Measurements from ENCODE around the gene SYTL2. TPM values are rescaled to one million over a fixed set of nuclear protein-coding genes. Genes with fewer than 3 reads are reported as not detected.
"Not testable (repeated sequence)": the region's sequence is repeated elsewhere in the genome, so short reads cannot be mapped to it uniquely, and the experiment has no call there.

Gene SYTL2
- total RNA-seq, 2 donors from 2014 or later = 168 to 170 TPM

DNA sequence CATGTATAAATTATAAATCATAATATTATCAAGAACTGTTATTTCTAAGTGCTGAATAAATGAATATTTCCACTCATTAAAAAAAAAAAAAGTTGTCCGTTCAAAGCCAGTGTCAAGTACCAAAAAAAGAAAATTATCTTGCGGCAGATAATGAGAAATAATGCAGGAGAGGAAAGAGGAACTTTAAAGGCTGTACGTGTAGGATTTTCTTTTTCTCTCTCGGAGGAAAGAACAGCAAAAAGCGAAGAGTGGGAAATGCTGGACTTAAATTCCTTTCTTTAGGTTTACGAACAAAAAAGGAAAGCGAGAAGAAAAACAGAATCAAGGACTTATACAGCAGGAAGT, 43.2 kb upstream of the SYTL2 start:
- H3K36me3 ChIP-seq = no peaks in the 10 kb centered on the region
- intact Hi-C loops (cut with DNase I) = loop anchor here (10.0 kb wide), 3 partner anchors 159 to 441 kb away; no protein-coding TSS in a partner anchor

DNA sequence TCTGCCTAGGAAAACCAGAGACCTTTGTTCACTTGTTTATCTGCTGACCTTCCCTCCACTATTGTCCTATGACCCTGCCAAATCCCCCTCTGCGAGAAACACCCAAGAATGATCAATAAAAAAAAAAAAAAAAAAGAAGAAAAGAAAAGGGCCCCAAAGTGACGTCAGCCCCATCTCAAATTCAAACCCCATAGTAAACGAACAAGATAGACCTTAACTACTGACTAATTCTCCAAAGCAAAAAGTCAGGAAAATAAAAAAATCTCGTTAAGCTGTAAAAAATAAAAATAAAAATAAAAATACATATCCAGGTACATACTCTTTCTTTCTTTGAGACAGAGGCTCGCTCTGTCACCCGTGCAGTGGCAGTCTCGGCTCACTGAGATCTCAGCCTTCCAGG, 42.6 kb upstream of the SYTL2 start:
- H3K27me3 ChIP-seq; H3K4me3 ChIP-seq; H3K36me3 ChIP-seq; H3K27ac ChIP-seq; DNase-seq; H3K9me3 ChIP-seq; H3K9ac ChIP-seq (ENCODE audit: low read depth in 2 of 2, low read length in 2 of 2); H3K4me1 ChIP-seq: not testable (repeated sequence)
- intact Hi-C loops (cut with DNase I) = loop anchor here (10.0 kb wide), 3 partner anchors 159 to 441 kb away; no protein-coding TSS in a partner anchor

More for the DNA sequence above, 43.2 kb upstream of the SYTL2 start:
- Histone ChIP-seq H3K27ac (peak overlapping the region; percentile 71), H3K27me3 (no peaks in the 10 kb centered on the region), H3K9me3 (no peaks in the 10 kb centered on the region), H3K4me1 (no peaks in the 10 kb centered on the region), H3K4me3 (peak overlapping the region; percentile 44), H3K9ac (ENCODE audit: low read depth in 2 of 2, low read length in 2 of 2) (peak overlapping the region; percentile 56 to 80)
- TF ChIP-seq, protein P1, sequence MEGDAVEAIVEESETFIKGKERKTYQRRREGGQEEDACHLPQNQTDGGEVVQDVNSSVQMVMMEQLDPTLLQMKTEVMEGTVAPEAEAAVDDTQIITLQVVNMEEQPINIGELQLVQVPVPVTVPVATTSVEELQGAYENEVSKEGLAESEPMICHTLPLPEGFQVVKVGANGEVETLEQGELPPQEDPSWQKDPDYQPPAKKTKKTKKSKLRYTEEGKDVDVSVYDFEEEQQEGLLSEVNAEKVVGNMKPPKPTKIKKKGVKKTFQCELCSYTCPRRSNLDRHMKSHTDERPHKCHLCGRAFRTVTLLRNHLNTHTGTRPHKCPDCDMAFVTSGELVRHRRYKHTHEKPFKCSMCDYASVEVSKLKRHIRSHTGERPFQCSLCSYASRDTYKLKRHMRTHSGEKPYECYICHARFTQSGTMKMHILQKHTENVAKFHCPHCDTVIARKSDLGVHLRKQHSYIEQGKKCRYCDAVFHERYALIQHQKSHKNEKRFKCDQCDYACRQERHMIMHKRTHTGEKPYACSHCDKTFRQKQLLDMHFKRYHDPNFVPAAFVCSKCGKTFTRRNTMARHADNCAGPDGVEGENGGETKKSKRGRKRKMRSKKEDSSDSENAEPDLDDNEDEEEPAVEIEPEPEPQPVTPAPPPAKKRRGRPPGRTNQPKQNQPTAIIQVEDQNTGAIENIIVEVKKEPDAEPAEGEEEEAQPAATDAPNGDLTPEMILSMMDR (IDR thresholded peaks at IDR 0.05) = no peak
- DNase-seq = no peak

GRCh38 chr11:85852754-85853153, 41.8 kb upstream of the SYTL2 start:
- intact Hi-C loops (cut with DNase I) = loop anchor here (10.0 kb wide), 3 partner anchors 158 to 442 kb away; no protein-coding TSS in a partner anchor
- H3K9me3 ChIP-seq; H3K27ac ChIP-seq; H3K36me3 ChIP-seq; H3K4me1 ChIP-seq; H3K27me3 ChIP-seq; DNase-seq; H3K9ac ChIP-seq (ENCODE audit: low read depth in 2 of 2, low read length in 2 of 2); H3K4me3 ChIP-seq: not testable (repeated sequence)

DNA sequence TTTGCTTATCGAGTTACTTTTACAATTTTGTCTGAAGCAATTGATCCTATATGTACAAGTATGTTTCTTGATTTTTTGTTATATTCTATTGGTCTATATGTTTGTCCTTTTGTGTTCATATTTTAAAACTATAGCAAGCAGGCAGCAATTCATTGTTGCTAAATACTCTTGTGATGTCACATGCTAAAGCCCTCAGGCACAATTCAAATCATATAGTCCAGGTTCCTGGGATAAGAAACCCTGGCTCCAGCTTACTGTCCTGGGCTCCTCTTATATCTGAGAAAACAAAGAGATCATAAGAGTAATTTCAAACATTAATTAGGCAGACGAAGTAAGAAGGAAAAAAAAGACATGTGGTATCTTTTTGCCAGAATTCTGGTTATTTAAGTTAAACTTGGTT, 37.6 kb upstream of the SYTL2 start:
- no peaks in the 10 kb centered on the region for H3K36me3 ChIP-seq
- no peak overlapping the region for H3K9ac ChIP-seq (ENCODE audit: low read depth in 2 of 2, low read length in 2 of 2)
- no peaks in the 10 kb centered on the region for H3K4me1 ChIP-seq
- no peak overlapping the region for H3K4me3 ChIP-seq
- DNase-seq = no peak
- no peaks in the 10 kb centered on the region for H3K27me3 ChIP-seq
- no peak overlapping the region for H3K27ac ChIP-seq
- no peaks in the 10 kb centered on the region for H3K9me3 ChIP-seq
- TF ChIP-seq, protein P1 (IDR thresholded peaks at IDR 0.05) = no peak
- intact Hi-C loops (cut with DNase I) = no loop called here

DNA sequence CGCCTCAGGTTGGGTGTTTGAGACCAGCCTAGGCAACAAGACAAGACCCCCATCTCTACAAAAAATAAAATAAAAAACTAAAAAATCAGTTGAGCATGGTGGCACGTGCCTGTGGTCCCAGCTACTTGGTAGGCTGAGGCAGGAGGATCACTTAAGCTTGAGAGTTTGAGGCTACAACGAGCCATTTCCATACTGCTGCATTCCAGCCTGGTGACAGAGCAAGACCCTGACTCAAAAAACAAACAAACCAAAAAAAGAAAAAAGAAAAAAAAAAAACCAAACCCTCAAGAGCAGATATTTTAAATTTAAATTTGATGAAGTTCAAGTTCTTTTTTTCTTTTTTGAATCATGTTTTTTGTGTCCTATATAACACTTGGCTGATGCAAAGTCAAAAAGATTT, 37.1 kb upstream of the SYTL2 start:
- Histone ChIP-seq H3K4me3 (no peak overlapping the region), H3K4me1 (no peaks in the 10 kb centered on the region), H3K36me3 (no peaks in the 10 kb centered on the region), H3K9ac (ENCODE audit: low read depth in 2 of 2, low read length in 2 of 2) (no peak overlapping the region), H3K9me3 (no peaks in the 10 kb centered on the region), H3K27ac (no peak overlapping the region), H3K27me3 (no peaks in the 10 kb centered on the region)
- TF ChIP-seq, protein P1 (IDR thresholded peaks at IDR 0.05) = no peak
- DNase-seq = no peak
- intact Hi-C loops (cut with DNase I) = no loop called here

DNA sequence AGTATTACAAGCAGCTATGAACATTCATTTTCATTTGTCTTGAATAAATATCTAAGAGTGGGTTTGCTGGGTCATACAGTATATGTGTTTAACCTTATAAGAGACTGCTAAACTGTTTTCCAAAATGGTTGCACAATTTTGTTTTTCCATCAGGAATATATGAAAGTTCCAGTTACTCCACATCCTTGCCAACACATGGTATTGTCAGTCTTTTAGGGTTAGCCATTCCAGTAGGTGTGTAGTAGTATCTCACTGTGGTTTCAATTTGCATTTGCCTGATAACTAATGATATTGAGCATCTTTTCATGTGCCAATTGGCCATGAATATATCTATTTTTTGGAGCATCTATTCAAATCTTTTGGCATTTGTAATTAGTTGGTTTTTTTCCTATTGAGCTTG, 36.5 kb upstream of the SYTL2 start:
- Histone ChIP-seq H3K27me3 (no peaks in the 10 kb centered on the region), H3K9me3 (no peaks in the 10 kb centered on the region), H3K4me1 (no peaks in the 10 kb centered on the region), H3K36me3 (no peaks in the 10 kb centered on the region), H3K4me3 (no peak overlapping the region), H3K27ac (no peak overlapping the region), H3K9ac (ENCODE audit: low read depth in 2 of 2, low read length in 2 of 2) (no peak overlapping the region)
- TF ChIP-seq, protein P1 (IDR thresholded peaks at IDR 0.05) = no peak
- DNase-seq = no peak
- intact Hi-C loops (cut with DNase I) = no loop called here

All from colonic mucosa (tissue), 4 donors.